ENCODE measurements around the gene P4HA2. TPM values are rescaled to one million over a fixed set of nuclear protein-coding genes. Genes with fewer than 3 reads are reported as not detected.
A peak's percentile ranks its signal among the peaks of the same experiment; 100 is the strongest.

Gene P4HA2
- polyA plus RNA-seq, 1 of the 3 experiments (the other 2 are of a cell fraction), result 67.2 TPM

DNA sequence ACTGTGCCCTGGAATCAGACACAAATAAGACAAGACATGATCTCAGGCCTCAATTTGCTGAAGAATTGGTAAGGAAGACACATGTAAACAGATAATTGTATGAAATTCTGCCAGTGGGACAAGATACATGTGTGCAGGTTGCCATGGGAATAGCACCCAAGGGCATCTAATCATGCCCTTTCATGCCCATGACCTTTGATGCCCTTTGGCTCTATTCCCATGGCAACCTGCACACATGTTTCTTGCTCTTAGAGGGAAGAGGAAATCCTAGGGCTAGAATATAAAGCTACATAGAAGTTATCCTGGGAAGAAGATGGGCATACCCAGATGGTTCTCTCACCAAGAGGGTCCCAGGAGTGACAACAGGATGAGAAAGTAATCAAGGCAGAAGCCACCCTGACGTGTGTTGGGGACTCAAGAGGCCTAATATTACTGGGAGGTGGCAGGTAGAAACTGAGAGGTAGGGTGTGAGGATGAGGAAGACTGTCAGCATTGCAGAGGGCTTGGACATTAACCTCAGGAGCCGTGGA, 34.4 kb downstream of the P4HA2 start:
- Histone ChIP-seq H3K9me3 (no peaks in the 10 kb centered on the region), H3K9me2 (no peaks in the 10 kb centered on the region), H3K79me2 (ENCODE audit: insufficient read depth) (no peaks in the 10 kb centered on the region), H4K20me1 (ENCODE audit: insufficient read depth) (no peaks in the 10 kb centered on the region), H3K4me2 (no peak overlapping the region), H3K27ac (ENCODE audit: low read depth in 2 of 2, low read length in 1 of 2) (no peak overlapping the region), H3K4me1 (ENCODE audit: control insufficient read depth in 1 of 2, insufficient read depth in 2 of 2, low read depth in 1 of 2, low read length in 1 of 2) (no peaks in the 10 kb centered on the region; a peak in 1 of 4 replicates), H3K36me3 (replicated peaks in 1 of 2; ENCODE audit: control insufficient read depth in 1 of 2, insufficient read depth in 2 of 2, low read length in 1 of 2) (peaks cover 12 to 27% of the 10 kb centered on the region in 2 experiments), H3K27me3 (ENCODE audit: insufficient read depth) (no peaks in the 10 kb centered on the region), H2AFZ (ENCODE audit: low read depth) (no peak overlapping the region), H3K9ac (no peak overlapping the region), H3F3A (replicated peaks; ENCODE audit: insufficient read depth) (no peaks in the 10 kb centered on the region), H3K4me3 (ENCODE audit: low read depth in 2 of 2, low read length in 1 of 2) (no peak overlapping the region)
- no peak for DNase-seq
- POLR2A ChIA-PET, result no interaction called here
- WGBS (ENCODE audit: low lambda C conversion rate), result 62% methylated on average over 1 of the region's 2 CpGs
- TF ChIP-seq TAF1 (IDR thresholded peaks at IDR 0.05; ENCODE audit: borderline replicate concordance, low read depth, low read length) (no peak), RFX5 (IDR thresholded peaks at IDR 0.05; ENCODE audit: low read length) (no peak), GATA2 (CRISPR knock-in tag; IDR thresholded peaks at IDR 0.05) (no peak), TEAD4 (IDR thresholded peaks at IDR 0.05; ENCODE audit: borderline replicate concordance, insufficient read depth) (no peak), SIN3A (IDR thresholded peaks at IDR 0.05; ENCODE audit: borderline replicate concordance, low read depth, low read length) (no peak)
- TF ChIP-seq, protein P1, sequence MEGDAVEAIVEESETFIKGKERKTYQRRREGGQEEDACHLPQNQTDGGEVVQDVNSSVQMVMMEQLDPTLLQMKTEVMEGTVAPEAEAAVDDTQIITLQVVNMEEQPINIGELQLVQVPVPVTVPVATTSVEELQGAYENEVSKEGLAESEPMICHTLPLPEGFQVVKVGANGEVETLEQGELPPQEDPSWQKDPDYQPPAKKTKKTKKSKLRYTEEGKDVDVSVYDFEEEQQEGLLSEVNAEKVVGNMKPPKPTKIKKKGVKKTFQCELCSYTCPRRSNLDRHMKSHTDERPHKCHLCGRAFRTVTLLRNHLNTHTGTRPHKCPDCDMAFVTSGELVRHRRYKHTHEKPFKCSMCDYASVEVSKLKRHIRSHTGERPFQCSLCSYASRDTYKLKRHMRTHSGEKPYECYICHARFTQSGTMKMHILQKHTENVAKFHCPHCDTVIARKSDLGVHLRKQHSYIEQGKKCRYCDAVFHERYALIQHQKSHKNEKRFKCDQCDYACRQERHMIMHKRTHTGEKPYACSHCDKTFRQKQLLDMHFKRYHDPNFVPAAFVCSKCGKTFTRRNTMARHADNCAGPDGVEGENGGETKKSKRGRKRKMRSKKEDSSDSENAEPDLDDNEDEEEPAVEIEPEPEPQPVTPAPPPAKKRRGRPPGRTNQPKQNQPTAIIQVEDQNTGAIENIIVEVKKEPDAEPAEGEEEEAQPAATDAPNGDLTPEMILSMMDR (IDR thresholded peaks at IDR 0.05), result no peak
- TF ChIP-seq, protein P2, sequence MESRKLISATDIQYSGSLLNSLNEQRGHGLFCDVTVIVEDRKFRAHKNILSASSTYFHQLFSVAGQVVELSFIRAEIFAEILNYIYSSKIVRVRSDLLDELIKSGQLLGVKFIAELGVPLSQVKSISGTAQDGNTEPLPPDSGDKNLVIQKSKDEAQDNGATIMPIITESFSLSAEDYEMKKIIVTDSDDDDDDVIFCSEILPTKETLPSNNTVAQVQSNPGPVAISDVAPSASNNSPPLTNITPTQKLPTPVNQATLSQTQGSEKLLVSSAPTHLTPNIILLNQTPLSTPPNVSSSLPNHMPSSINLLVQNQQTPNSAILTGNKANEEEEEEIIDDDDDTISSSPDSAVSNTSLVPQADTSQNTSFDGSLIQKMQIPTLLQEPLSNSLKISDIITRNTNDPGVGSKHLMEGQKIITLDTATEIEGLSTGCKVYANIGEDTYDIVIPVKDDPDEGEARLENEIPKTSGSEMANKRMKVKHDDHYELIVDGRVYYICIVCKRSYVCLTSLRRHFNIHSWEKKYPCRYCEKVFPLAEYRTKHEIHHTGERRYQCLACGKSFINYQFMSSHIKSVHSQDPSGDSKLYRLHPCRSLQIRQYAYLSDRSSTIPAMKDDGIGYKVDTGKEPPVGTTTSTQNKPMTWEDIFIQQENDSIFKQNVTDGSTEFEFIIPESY (IDR thresholded peaks at IDR 0.05; ENCODE audit: borderline replicate concordance, low read depth), result no peak
- CTCF ChIA-PET, result interaction anchor here (1.0 to 2.4 kb wide), 3 partner anchors 14 to 80 kb away, joined by 3 to 9 read pairs (median 3); no protein-coding TSS in a partner anchor

DNA sequence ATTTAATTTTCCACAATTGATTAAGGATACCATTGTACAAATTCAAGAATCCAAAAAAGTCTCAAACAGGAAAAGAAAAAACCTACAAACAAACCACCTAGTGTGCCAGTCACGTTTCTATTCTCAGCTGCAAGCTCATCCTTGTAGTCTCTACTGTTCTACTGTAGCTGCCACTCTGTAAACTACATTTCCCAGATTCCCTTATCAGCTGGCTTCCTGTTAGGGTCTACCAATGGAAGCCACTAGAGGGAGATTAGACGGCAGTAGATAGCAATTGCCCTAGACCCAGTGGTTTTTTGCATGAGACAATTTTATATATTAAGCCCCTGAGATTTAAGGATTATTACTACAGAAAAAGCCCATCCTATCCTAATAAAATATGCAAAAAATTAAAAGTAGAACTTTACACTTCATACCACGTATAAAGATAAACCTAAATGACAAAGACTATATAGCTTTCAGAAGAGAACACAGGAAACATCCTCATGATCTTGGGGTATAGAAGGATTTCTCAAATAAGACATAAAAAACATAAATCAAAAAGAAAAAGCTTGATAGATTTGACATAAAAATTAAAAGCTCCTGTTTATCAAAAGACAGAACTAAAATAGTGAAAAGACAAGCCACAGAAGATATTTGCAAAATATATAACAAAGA, 37.4 kb downstream of the P4HA2 start:
- H4K20me1 ChIP-seq (ENCODE audit: insufficient read depth), result no peaks in the 10 kb centered on the region
- peaks cover 6 to 20% of the 10 kb centered on the region in 2 experiments for H3K36me3 ChIP-seq (replicated peaks in 1 of 2; ENCODE audit: control insufficient read depth in 1 of 2, insufficient read depth in 2 of 2, low read length in 1 of 2)
- H3K27me3 ChIP-seq (ENCODE audit: insufficient read depth), result no peaks in the 10 kb centered on the region
- H3K4me1 ChIP-seq (ENCODE audit: control insufficient read depth in 1 of 2, insufficient read depth in 2 of 2, low read depth in 1 of 2, low read length in 1 of 2), result no peaks in the 10 kb centered on the region; a peak in 1 of 4 replicates
- peak overlapping the region in 1 of 2 experiments; percentile 12; a peak in 2 of 4 replicates for H3K4me3 ChIP-seq (ENCODE audit: low read depth in 2 of 2, low read length in 1 of 2)
- 25% methylated on average over 3 of the region's 3 CpGs for WGBS (ENCODE audit: low lambda C conversion rate)
- H3K4me2 ChIP-seq, result no peak overlapping the region
- no peaks in the 10 kb centered on the region for H3K9me2 ChIP-seq
- no peaks in the 10 kb centered on the region for H3K79me2 ChIP-seq (ENCODE audit: insufficient read depth)
- no peaks in the 10 kb centered on the region for H3K9me3 ChIP-seq
- H3K9ac ChIP-seq, result no peak overlapping the region
- H3K27ac ChIP-seq (ENCODE audit: low read depth in 2 of 2, low read length in 1 of 2), result no peak overlapping the region; a peak in 1 of 4 replicates
- DNase-seq, result peak; percentile 87
- no peaks in the 10 kb centered on the region for H3F3A ChIP-seq (replicated peaks; ENCODE audit: insufficient read depth)
- ChIA-PET CTCF (interaction anchor here (0.6 to 2.9 kb wide), 29 partner anchors 10 to 741 kb away, joined by 3 to 29 read pairs (median 5); partner anchors contain the start of genes P4HA2 and SLC22A4), POLR2A (interaction anchor here (1.1 kb wide), 1 partner anchor 37 kb away, joined by 3 read pairs; the partner anchor contains the start of gene P4HA2)
- no peak overlapping the region for H2AFZ ChIP-seq (ENCODE audit: low read depth)
- no peak for TF ChIP-seq RFX5 (IDR thresholded peaks at IDR 0.05; ENCODE audit: low read length)
- TF ChIP-seq, protein P3, sequence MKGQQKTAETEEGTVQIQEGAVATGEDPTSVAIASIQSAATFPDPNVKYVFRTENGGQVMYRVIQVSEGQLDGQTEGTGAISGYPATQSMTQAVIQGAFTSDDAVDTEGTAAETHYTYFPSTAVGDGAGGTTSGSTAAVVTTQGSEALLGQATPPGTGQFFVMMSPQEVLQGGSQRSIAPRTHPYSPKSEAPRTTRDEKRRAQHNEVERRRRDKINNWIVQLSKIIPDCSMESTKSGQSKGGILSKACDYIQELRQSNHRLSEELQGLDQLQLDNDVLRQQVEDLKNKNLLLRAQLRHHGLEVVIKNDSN (IDR thresholded peaks at IDR 0.05; ENCODE audit: borderline replicate concordance, low read depth), result no peak
- TF ChIP-seq, protein P1 (IDR thresholded peaks at IDR 0.05), result peak; percentile 87
- TF ChIP-seq NRF1 (IDR thresholded peaks at IDR 0.05; ENCODE audit: low read depth, low read length), result no peak
- TF ChIP-seq FOXM1 (IDR thresholded peaks at IDR 0.05; ENCODE audit: low read depth), result no peak
- TF ChIP-seq EZH2phosphoT487 (IDR thresholded peaks at IDR 0.05; ENCODE audit: borderline replicate concordance, low read depth), result no peak
- no peak for TF ChIP-seq RCOR1 (IDR thresholded peaks at IDR 0.05; ENCODE audit: low read length)
- peak; percentile 56 for TF ChIP-seq SMC3 (IDR thresholded peaks at IDR 0.05; ENCODE audit: low read depth, low read length)
- TF ChIP-seq ELF1 (IDR thresholded peaks at IDR 0.05), result peak; percentile 80
- no peak for TF ChIP-seq TAF1 (IDR thresholded peaks at IDR 0.05; ENCODE audit: borderline replicate concordance, low read depth, low read length)
- TF ChIP-seq SIN3A (IDR thresholded peaks at IDR 0.05; ENCODE audit: borderline replicate concordance, low read depth, low read length), result no peak
- peak; percentile 45 for TF ChIP-seq GATA2 (CRISPR knock-in tag; IDR thresholded peaks at IDR 0.05)
- peak; percentile 61; the same call in 1 of the 2 replicates for TF ChIP-seq MXI1 (IDR thresholded peaks at IDR 0.05; ENCODE audit: low read depth, low read length)
- no peak for TF ChIP-seq TEAD4 (IDR thresholded peaks at IDR 0.05; ENCODE audit: borderline replicate concordance, insufficient read depth)
- no peak for TF ChIP-seq MEF2A (IDR thresholded peaks at IDR 0.05; ENCODE audit: borderline replicate concordance, low read depth)
- TF ChIP-seq, protein P4, sequence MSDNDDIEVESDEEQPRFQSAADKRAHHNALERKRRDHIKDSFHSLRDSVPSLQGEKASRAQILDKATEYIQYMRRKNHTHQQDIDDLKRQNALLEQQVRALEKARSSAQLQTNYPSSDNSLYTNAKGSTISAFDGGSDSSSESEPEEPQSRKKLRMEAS (IDR thresholded peaks at IDR 0.05; ENCODE audit: low read depth), result 0 out of 2 replicates have a peak, but pooled peaks have one; percentile 11

Data from SK-N-SH (cell line).